Measurements from ENCODE around the gene MRTFB. TPM values are rescaled to one million over a fixed set of nuclear protein-coding genes. Genes with fewer than 3 reads are reported as not detected.

The MRTFB gene
- total RNA-seq, 1 experiment from 2014 or later = 90.5 TPM

- DNase-seq (ENCODE audit: low read depth, low spot score) (no peak), ATAC-seq (no peak)
- intact Hi-C loops (cut with micrococcal nuclease; ENCODE audit: unreplicated experiment) = no loop called here
- Histone ChIP-seq H3K4me3 (ENCODE audit: low read depth in 2 of 2, low read length in 2 of 2) (no peak overlapping the region), H3K4me1 (ENCODE audit: control insufficient read depth, insufficient read depth, low read length) (no peaks in the 10 kb centered on the region), H3K9me3 (ENCODE audit: control insufficient read depth, insufficient read depth, low read depth, low read length) (peaks cover 5% of the 10 kb centered on the region; the same call in 1 of the 2 replicates), H3K36me3 (ENCODE audit: control insufficient read depth, insufficient read depth, low read length) (no peaks in the 10 kb centered on the region), H3K27ac (ENCODE audit: low read length) (no peak overlapping the region), H3K27me3 (ENCODE audit: control insufficient read depth, insufficient read depth, low read length) (no peaks in the 10 kb centered on the region)
- ChIA-PET POLR2A (no interaction called here), CTCF (no interaction called here)
- in situ Hi-C loops (cut with HindIII; ENCODE audit: low pct_unique_long_range_greater_than_20kb, low sequenced_read_pairs) = no loop called here
- TF ChIP-seq REST (IDR thresholded peaks at IDR 0.05; ENCODE audit: insufficient read depth in 1 of 2, low read depth in 2 of 2, low read length in 1 of 2) (no peak), POLR2AphosphoS5 (IDR thresholded peaks at IDR 0.05; ENCODE audit: low read depth, low read length) (no peak), SIN3A (IDR thresholded peaks at IDR 0.05; ENCODE audit: borderline replicate concordance, insufficient read depth, low read depth, low read length) (no peak), TCF7L2 (IDR thresholded peaks at IDR 0.05; ENCODE audit: low read depth, low read length) (no peak), CTCF (IDR thresholded peaks at IDR 0.05) (no peak)
- no TSS peak for BruUV-seq (replicated peaks)
Measured at GRCh38 chr16:14139872-14140271, 68.8 kb downstream of the MRTFB start.

- POLR2A ChIA-PET = no interaction called here
- in situ Hi-C loops (cut with HindIII; ENCODE audit: low pct_unique_long_range_greater_than_20kb, low sequenced_read_pairs) = no loop called here
Measured at GRCh38 chr16:14140923-14141322, 69.8 kb downstream of the MRTFB start.

More at GRCh38 chr16:14140923-14141322, 69.8 kb downstream of the MRTFB start:
- Histone ChIP-seq H3K27me3 (ENCODE audit: control insufficient read depth, insufficient read depth, low read length) (no peaks in the 10 kb centered on the region), H3K27ac (ENCODE audit: low read length) (no peak overlapping the region), H3K9me3 (ENCODE audit: control insufficient read depth, insufficient read depth, low read depth, low read length) (peaks cover 5% of the 10 kb centered on the region; the same call in 1 of the 2 replicates), H3K4me1 (ENCODE audit: control insufficient read depth, insufficient read depth, low read length) (no peaks in the 10 kb centered on the region), H3K36me3 (ENCODE audit: control insufficient read depth, insufficient read depth, low read length) (no peaks in the 10 kb centered on the region), H3K4me3 (ENCODE audit: low read depth in 2 of 2, low read length in 2 of 2) (no peak overlapping the region)
- CTCF ChIA-PET = no interaction called here
- DNase-seq (ENCODE audit: low read depth, low spot score) = no peak
- no TSS peak for BruUV-seq (replicated peaks)
- intact Hi-C loops (cut with micrococcal nuclease; ENCODE audit: unreplicated experiment) = no loop called here
- no peak for ATAC-seq
- TF ChIP-seq REST (IDR thresholded peaks at IDR 0.05; ENCODE audit: insufficient read depth in 1 of 2, low read depth in 2 of 2, low read length in 1 of 2) = no peak
- no peak for TF ChIP-seq TCF7L2 (IDR thresholded peaks at IDR 0.05; ENCODE audit: low read depth, low read length)
- TF ChIP-seq SIN3A (IDR thresholded peaks at IDR 0.05; ENCODE audit: borderline replicate concordance, insufficient read depth, low read depth, low read length) = no peak
- no peak for TF ChIP-seq CTCF (IDR thresholded peaks at IDR 0.05)
